PC-9 (cell line): ENCODE measurements around the gene C1QTNF1. TPM values are rescaled to one million over a fixed set of nuclear protein-coding genes. Genes with fewer than 3 reads are reported as not detected.
A peak's percentile ranks its signal among the peaks of the same experiment; 100 is the strongest.

Source experiments
- BruUV-seq: library from RNA; stranded (reverse); fragments of 400-500 nt; replicated peaks from 2 replicates; lab custom pipeline; 2021; lab: Mats Ljungman, UMichigan
- CTCF ChIA-PET: fragments of 300-600 bp; sonication (Branson Sonifier 250); formaldehyde crosslinking; loops from one replicate; lab custom pipeline; 2022; ENCODE audit warnings: antibody characterized with exemption; lab: Charles Lee
- POLR2A ChIA-PET: fragments of 300-600 bp; sonication (Branson Sonifier 250); formaldehyde crosslinking; loops from one replicate; lab custom pipeline; 2022; ENCODE audit warnings: antibody characterized with exemption; ENCODE audit not compliant: unreplicated experiment; lab: Charles Lee
- DNase-seq, 2 experiments: peaks; one replicate each; pipeline versions ENCODE4 v3.0.0 to v3.0.0-alpha.2; 2015 to 2022; ENCODE audit warnings: mixed read lengths in 1 of 2
- H2AFZ ChIP-seq: fragments of 200-600 bp; sonication (generic); 2 replicates; pipeline ENCODE4 v1.8.1; 2017; ENCODE audit warnings: antibody characterized with exemption
- H3F3A ChIP-seq: fragments of 200-600 bp; sonication (generic); 2 replicates; pipeline ENCODE4 v1.8.1; 2017; ENCODE audit warnings: antibody characterized with exemption, mild to moderate bottlenecking, low read depth; ENCODE audit not compliant: insufficient read depth
- H3K27ac ChIP-seq: fragments of 200-600 bp; sonication (generic); 2 replicates; pipeline ENCODE4 v1.6.1; 2016; ENCODE audit warnings: mixed run types
- H3K27me3 ChIP-seq: fragments of 200-600 bp; sonication (generic); 2 replicates; pipeline ENCODE4 v1.6.1; 2016; ENCODE audit warnings: low read depth, mixed run types; ENCODE audit not compliant: insufficient read depth
- H3K36me3 ChIP-seq: fragments of 200-600 bp; sonication (generic); 2 replicates; pipeline ENCODE4 v1.6.1; 2016; ENCODE audit warnings: low read depth, mixed run types
- H3K4me1 ChIP-seq: fragments of 200-600 bp; sonication (generic); replicated peaks from 2 replicates; pipeline ENCODE4 v1.6.1; 2016; ENCODE audit warnings: mixed run types; ENCODE audit not compliant: insufficient read depth
- H3K4me2 ChIP-seq: fragments of 200-600 bp; sonication (generic); 2 replicates; pipeline ENCODE4 v1.6.1; 2017; ENCODE audit warnings: mixed run types
- H3K4me3 ChIP-seq: fragments of 200-600 bp; sonication (generic); 2 replicates; pipeline ENCODE4 v1.6.1; 2016; ENCODE audit warnings: mixed run types
- H3K79me2 ChIP-seq: fragments of 200-600 bp; sonication (generic); 2 replicates; pipeline ENCODE4 v1.6.1; 2017; ENCODE audit warnings: low read depth, mixed run types
- H3K9me2 ChIP-seq: fragments of 200-600 bp; sonication (generic); 2 replicates; pipeline ENCODE4 v1.8.1; 2017; ENCODE audit warnings: mild to moderate bottlenecking; ENCODE audit not compliant: insufficient read depth
- H3K9me3 ChIP-seq: fragments of 200-600 bp; sonication (generic); 2 replicates; pipeline ENCODE4 v1.8.1; 2016; ENCODE audit warnings: low read depth; ENCODE audit not compliant: insufficient read depth
- H4K20me1 ChIP-seq: fragments of 200-600 bp; sonication (generic); 2 replicates; pipeline ENCODE4 v1.8.1; 2017; ENCODE audit not compliant: insufficient read depth
- CTCF ChIP-seq: fragments of 200-600 bp; sonication (generic); conservative IDR thresholded peaks from 2 replicates; pipeline ENCODE4 v1.6.1; 2017; ENCODE audit warnings: mixed run types, antibody characterized with exemption, mild to moderate bottlenecking, moderate library complexity
- EZH2 ChIP-seq: fragments of 200-600 bp; sonication (generic); IDR thresholded peaks from 2 replicates; pipeline ENCODE4 v1.8.0; 2017; ENCODE audit warnings: antibody characterized with exemption, low read depth
- intact Hi-C: fragments of 100-400 bp; cut with micrococcal nuclease; formaldehyde crosslinking; loops from one replicate; pipeline ENCODE4 v1.10.0; 2022; ENCODE audit not compliant: unreplicated experiment
- total RNA-seq: library from RNA; stranded (reverse); gene quantifications from 2 replicates; pipeline ENCODE4 v1.2.3, GENCODE V29; 2021

The C1QTNF1 gene
- total RNA-seq, 1 experiment from 2014 or later = 3.4 TPM

- DNase-seq = no peak
- Histone ChIP-seq H3K4me2 (no peak overlapping the region), H3K9me3 (no peaks in the 10 kb centered on the region), H3F3A (no peaks in the 10 kb centered on the region), H3K27me3 (no peaks in the 10 kb centered on the region), H3K36me3 (no peaks in the 10 kb centered on the region), H3K79me2 (no peaks in the 10 kb centered on the region), H3K4me1 (no peaks in the 10 kb centered on the region), H3K9me2 (no peaks in the 10 kb centered on the region), H3K4me3 (no peak overlapping the region), H4K20me1 (no peaks in the 10 kb centered on the region), H3K27ac (no peak overlapping the region), H2AFZ (no peak overlapping the region)
- ChIA-PET CTCF (interaction anchor here (0.8 kb wide), 1 partner anchor 9 kb away, joined by 7 read pairs; no protein-coding TSS in a partner anchor), POLR2A (no interaction called here)
- intact Hi-C loops = no loop called here
- TF ChIP-seq EZH2 (no peak), CTCF (peak; percentile 58)
- BruUV-seq = no TSS peak
Measured at GRCh38 chr17:79065105-79065670, 41.2 kb downstream of the C1QTNF1 start.

- Histone ChIP-seq H3K9me2 (no peaks in the 10 kb centered on the region), H2AFZ (no peak overlapping the region), H3K4me2 (no peak overlapping the region), H3F3A (no peaks in the 10 kb centered on the region), H3K4me3 (no peak overlapping the region), H3K9me3 (no peaks in the 10 kb centered on the region), H3K4me1 (no peaks in the 10 kb centered on the region), H3K36me3 (no peaks in the 10 kb centered on the region), H4K20me1 (no peaks in the 10 kb centered on the region), H3K79me2 (no peaks in the 10 kb centered on the region), H3K27ac (no peak overlapping the region), H3K27me3 (no peaks in the 10 kb centered on the region)
- POLR2A ChIA-PET = interaction anchor here (0.6 kb wide), 1 partner anchor 836 kb away, joined by 3 read pairs; no protein-coding TSS in a partner anchor
- no peak for DNase-seq
- CTCF ChIA-PET = interaction anchor here (0.6 to 1.1 kb wide), 3 partner anchors 21 to 48 kb away, joined by 3 to 5 read pairs (median 4); no protein-coding TSS in a partner anchor
- no TSS peak for BruUV-seq
- intact Hi-C loops = no loop called here
- TF ChIP-seq EZH2 = no peak
Measured at GRCh38 chr17:79066963-79067362, 43.0 kb downstream of the C1QTNF1 start.

GRCh38 chr17:79070266-79070880 lies 46.4 kb downstream of the C1QTNF1 start:
- Histone ChIP-seq H4K20me1 (no peaks in the 10 kb centered on the region), H3K27me3 (no peaks in the 10 kb centered on the region), H3F3A (peaks cover 9% of the 10 kb centered on the region; the same call in 1 of the 2 replicates), H3K4me1 (peaks cover 14% of the 10 kb centered on the region), H3K79me2 (no peaks in the 10 kb centered on the region), H3K4me2 (no peak overlapping the region), H3K36me3 (no peaks in the 10 kb centered on the region), H3K27ac (no peak overlapping the region), H3K9me2 (no peaks in the 10 kb centered on the region), H3K9me3 (no peaks in the 10 kb centered on the region), H3K4me3 (no peak overlapping the region), H2AFZ (no peak overlapping the region)
- TF ChIP-seq CTCF (no peak), EZH2 (no peak)
- intact Hi-C loops = no loop called here
- ChIA-PET POLR2A (no interaction called here), CTCF (no interaction called here)
- DNase-seq = no peak
- no TSS peak for BruUV-seq
